ENCODE results near the gene FBXO2. TPM values are rescaled to one million over a fixed set of nuclear protein-coding genes. Genes with fewer than 3 reads are reported as not detected.

FBXO2 gene
- total and polyA plus RNA-seq, 9 of the 15 experiments (the other 6 are each of a cell fraction or from before 2014, with no cell fraction given): 0.04 to 1.9 (median 0.27) TPM

GRCh38 chr1:11664336-11665065 is 10.3 kb upstream of the FBXO2 start (continued):
- TF ChIP-seq ZNF76 (CRISPR knock-in tag; IDR thresholded peaks at IDR 0.05; ENCODE audit: borderline replicate concordance): no peak
- TF ChIP-seq POLR2G (IDR thresholded peaks at IDR 0.05; ENCODE audit: low read depth, low read length): peak; percentile 70

DNA sequence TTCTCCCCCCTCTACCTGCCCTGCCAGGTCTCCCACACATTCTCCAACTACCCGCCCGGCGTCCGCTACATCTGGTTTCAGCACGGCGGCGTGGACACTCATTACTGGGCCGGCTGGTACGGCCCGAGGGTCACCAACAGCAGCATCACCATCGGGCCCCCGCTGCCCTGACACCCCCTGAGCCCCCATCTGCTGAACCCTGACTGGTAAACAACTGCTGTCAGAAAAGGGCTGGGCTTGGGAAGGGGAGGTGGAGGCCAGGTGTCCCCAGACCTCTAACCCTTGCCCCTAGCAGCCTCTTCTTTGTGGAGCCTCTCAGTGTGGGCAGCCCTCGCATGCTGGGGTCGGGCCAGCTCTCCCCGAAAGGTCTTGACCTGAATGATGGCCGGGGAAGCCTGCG is 6.9 kb upstream of the FBXO2 start:
- WGBS (ENCODE audit: insufficient coverage, low coverage, missing lambda C conversion rate): 67% methylated on average over 17 of the region's 17 CpGs
- H3K4me2 ChIP-seq (ENCODE audit: insufficient read depth, low read length): no peak overlapping the region
- CTCF ChIA-PET (ENCODE audit: low intra/inter-chr PET ratio): no interaction called here

More for the DNA sequence above, 6.9 kb upstream of the FBXO2 start:
- DNase-seq (ENCODE audit: extremely low read depth in 1 of 4, low spot score in 3 of 4) (no peak), ATAC-seq (no peak), FAIRE-seq (no peak)
- BruUV-seq (replicated peaks): no TSS peak
- in situ Hi-C loops (cut with MboI) (no loop called here), intact Hi-C loops (cut with micrococcal nuclease) (loop anchor here (10.0 kb wide), 1 partner anchor 224 kb away; no protein-coding TSS in a partner anchor)
- Histone ChIP-seq H3K27me3 (ENCODE audit: control insufficient read depth in 2 of 2, insufficient read depth in 2 of 2, low read length in 2 of 2) (no peaks in the 10 kb centered on the region), H3K4me1 (replicated peaks in 1 of 2; ENCODE audit: control insufficient read depth in 2 of 2, insufficient read depth in 2 of 2, low read length in 2 of 2) (peaks cover 6 to 36% of the 10 kb centered on the region in 2 experiments; a peak in 4 of 5 replicates), H3K36me3 (ENCODE audit: control insufficient read depth, insufficient read depth, low read length) (peaks cover 18% of the 10 kb centered on the region; the same call in 2 of the 3 replicates), H3K27ac (ENCODE audit: extremely low read depth, low read depth, low read length) (no peak overlapping the region), H2AFZ (ENCODE audit: low read depth, low read length) (no peak overlapping the region), H3K4me3 (no peak overlapping the region), H3K9me1 (ENCODE audit: control insufficient read depth, insufficient read depth, low read length) (no peaks in the 10 kb centered on the region), H3K9me3 (replicated peaks; ENCODE audit: control insufficient read depth, insufficient read depth, low read depth, low read length) (no peaks in the 10 kb centered on the region; the same call in 1 of the 2 replicates), H3K9ac (ENCODE audit: insufficient read depth in 1 of 2, low read depth in 2 of 2, low read length in 2 of 2) (peak overlapping the region in 1 of 2 experiments; percentile 24; a peak in 2 of 4 replicates), H3K79me2 (ENCODE audit: control insufficient read depth, insufficient read depth, low read length) (peaks cover 7% of the 10 kb centered on the region; the same call in 2 of the 3 replicates), H4K20me1 (replicated peaks; ENCODE audit: control insufficient read depth, insufficient read depth, low read length) (no peaks in the 10 kb centered on the region)
- POLR2A ChIA-PET: interaction anchor here (0.8 to 1.2 kb wide), 2 partner anchors 8 to 14 kb away, joined by 3 to 4 read pairs; no protein-coding TSS in a partner anchor
- TF ChIP-seq ZNF518B (CRISPR knock-in tag; IDR thresholded peaks at IDR 0.05) (no peak), RBFOX2 (IDR thresholded peaks at IDR 0.05; ENCODE audit: low read depth, low read length) (0 out of 2 replicates have a peak, but pooled peaks have one; percentile 11), ZNF76 (CRISPR knock-in tag; IDR thresholded peaks at IDR 0.05; ENCODE audit: borderline replicate concordance) (no peak)
- TF ChIP-seq, protein P1, sequence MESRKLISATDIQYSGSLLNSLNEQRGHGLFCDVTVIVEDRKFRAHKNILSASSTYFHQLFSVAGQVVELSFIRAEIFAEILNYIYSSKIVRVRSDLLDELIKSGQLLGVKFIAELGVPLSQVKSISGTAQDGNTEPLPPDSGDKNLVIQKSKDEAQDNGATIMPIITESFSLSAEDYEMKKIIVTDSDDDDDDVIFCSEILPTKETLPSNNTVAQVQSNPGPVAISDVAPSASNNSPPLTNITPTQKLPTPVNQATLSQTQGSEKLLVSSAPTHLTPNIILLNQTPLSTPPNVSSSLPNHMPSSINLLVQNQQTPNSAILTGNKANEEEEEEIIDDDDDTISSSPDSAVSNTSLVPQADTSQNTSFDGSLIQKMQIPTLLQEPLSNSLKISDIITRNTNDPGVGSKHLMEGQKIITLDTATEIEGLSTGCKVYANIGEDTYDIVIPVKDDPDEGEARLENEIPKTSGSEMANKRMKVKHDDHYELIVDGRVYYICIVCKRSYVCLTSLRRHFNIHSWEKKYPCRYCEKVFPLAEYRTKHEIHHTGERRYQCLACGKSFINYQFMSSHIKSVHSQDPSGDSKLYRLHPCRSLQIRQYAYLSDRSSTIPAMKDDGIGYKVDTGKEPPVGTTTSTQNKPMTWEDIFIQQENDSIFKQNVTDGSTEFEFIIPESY (CRISPR knock-in tag; IDR thresholded peaks at IDR 0.05): 0 out of 2 replicates have a peak, but pooled peaks have one; percentile 20

All from K562 (cell line).